ENCODE measurements around the gene PAX8. TPM values are rescaled to one million over a fixed set of nuclear protein-coding genes. Genes with fewer than 3 reads are reported as not detected.
"Not testable (repeated sequence)": the region's sequence is repeated elsewhere in the genome, so short reads cannot be mapped to it uniquely, and the experiment has no call there.

The PAX8 gene
- total RNA-seq, 4 donors from 2014 or later, result 0.91 to 5.2 (median 4.3) TPM

- WGBS, 2 donors, result 80 to 88% methylated on average over 3 of the region's 3 CpGs
- H3K4me3 ChIP-seq (ENCODE audit: low read depth, poor library complexity, severe bottlenecking); DNase-seq (ENCODE audit: low spot score in 2 of 2); intact Hi-C loops (cut with DNase I; ENCODE audit: low total_unique reads): not testable (repeated sequence)
These were observed 32.5 kb upstream of the PAX8 start for GRCh38 chr2:113311191-113311590.

- no peak for DNase-seq (ENCODE audit: low spot score in 2 of 2)
- intact Hi-C loops (cut with DNase I; ENCODE audit: low total_unique reads), result no loop called here
- H3K4me3 ChIP-seq (ENCODE audit: low read depth, poor library complexity, severe bottlenecking), result no peak overlapping the region
- 46 to 66% methylated on average over 6 of the region's 6 CpGs for WGBS, 2 donors
- TF ChIP-seq, protein P1, sequence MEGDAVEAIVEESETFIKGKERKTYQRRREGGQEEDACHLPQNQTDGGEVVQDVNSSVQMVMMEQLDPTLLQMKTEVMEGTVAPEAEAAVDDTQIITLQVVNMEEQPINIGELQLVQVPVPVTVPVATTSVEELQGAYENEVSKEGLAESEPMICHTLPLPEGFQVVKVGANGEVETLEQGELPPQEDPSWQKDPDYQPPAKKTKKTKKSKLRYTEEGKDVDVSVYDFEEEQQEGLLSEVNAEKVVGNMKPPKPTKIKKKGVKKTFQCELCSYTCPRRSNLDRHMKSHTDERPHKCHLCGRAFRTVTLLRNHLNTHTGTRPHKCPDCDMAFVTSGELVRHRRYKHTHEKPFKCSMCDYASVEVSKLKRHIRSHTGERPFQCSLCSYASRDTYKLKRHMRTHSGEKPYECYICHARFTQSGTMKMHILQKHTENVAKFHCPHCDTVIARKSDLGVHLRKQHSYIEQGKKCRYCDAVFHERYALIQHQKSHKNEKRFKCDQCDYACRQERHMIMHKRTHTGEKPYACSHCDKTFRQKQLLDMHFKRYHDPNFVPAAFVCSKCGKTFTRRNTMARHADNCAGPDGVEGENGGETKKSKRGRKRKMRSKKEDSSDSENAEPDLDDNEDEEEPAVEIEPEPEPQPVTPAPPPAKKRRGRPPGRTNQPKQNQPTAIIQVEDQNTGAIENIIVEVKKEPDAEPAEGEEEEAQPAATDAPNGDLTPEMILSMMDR (IDR thresholded peaks at IDR 0.05), result no peak
- TF ChIP-seq POLR2A (IDR thresholded peaks at IDR 0.05), result no peak
These were observed 31.1 kb upstream of the PAX8 start for GRCh38 chr2:113309655-113310387.

- DNase-seq (ENCODE audit: low spot score in 2 of 2); H3K4me3 ChIP-seq (ENCODE audit: low read depth, poor library complexity, severe bottlenecking); intact Hi-C loops (cut with DNase I; ENCODE audit: low total_unique reads): not testable (repeated sequence)
These were observed 30.1 kb upstream of the PAX8 start for GRCh38 chr2:113308784-113309183.

GRCh38 chr2:113306207-113306606 lies 27.5 kb upstream of the PAX8 start:
- intact Hi-C loops (cut with DNase I; ENCODE audit: low total_unique reads); DNase-seq (ENCODE audit: low spot score in 2 of 2); H3K4me3 ChIP-seq (ENCODE audit: low read depth, poor library complexity, severe bottlenecking): not testable (repeated sequence)
- 60 to 64% methylated on average over 2 of the region's 4 CpGs for WGBS, 2 donors

DNA sequence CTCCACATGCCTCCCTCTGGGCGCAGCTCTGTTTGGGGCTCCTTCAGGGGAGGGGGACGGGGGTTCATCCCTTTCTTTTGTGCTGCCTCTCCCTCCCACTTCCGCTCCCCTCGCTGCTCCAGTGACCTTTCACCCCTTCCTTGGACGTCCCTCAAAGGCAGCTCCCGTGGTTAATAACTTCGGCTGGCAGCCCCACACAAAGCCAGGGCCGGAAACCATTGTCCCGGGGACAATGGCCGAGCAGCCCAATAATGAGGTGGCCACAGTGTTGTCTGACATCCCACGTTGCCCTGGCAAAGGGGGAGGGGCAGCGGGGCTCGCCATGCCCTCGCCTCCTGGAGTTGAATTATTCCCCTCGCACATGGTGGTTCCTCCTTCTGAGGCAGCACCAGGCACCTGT lies 27.0 kb upstream of the PAX8 start:
- WGBS, 2 donors, result 68 to 74% methylated on average over 15 of the region's 15 CpGs
- intact Hi-C loops (cut with DNase I; ENCODE audit: low total_unique reads); H3K4me3 ChIP-seq (ENCODE audit: low read depth, poor library complexity, severe bottlenecking); DNase-seq (ENCODE audit: low spot score in 2 of 2): not testable (repeated sequence)

DNA sequence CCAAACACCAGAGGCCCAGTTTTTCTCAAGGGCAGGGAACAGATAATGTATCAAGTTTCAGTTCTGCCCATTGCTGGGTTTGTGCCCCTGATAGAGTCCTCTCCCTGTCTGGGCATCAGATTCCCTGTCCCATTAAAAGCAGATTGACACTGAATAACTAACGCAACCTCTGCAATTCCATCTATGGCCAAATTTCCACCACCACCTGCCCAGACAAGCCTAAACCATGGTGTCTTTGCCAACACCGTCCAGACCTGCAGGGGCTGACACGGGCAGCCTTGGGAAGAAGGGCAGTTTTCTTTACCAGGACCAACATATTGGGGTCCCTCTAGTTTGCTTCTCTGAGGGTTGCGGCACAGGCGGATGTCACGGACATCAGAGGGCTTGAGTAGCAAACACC lies 26.4 kb upstream of the PAX8 start:
- 75 to 84% methylated on average over 6 of the region's 6 CpGs for WGBS, 2 donors
- DNase-seq (ENCODE audit: low spot score in 2 of 2), result no peak
- intact Hi-C loops (cut with DNase I; ENCODE audit: low total_unique reads), result no loop called here
- TF ChIP-seq, protein P1 (IDR thresholded peaks at IDR 0.05), result no peak
- TF ChIP-seq POLR2A (IDR thresholded peaks at IDR 0.05), result no peak
- no peak overlapping the region for H3K4me3 ChIP-seq (ENCODE audit: low read depth, poor library complexity, severe bottlenecking)

- no peak for DNase-seq (ENCODE audit: low spot score in 2 of 2)
- 79 to 84% methylated on average over 6 of the region's 6 CpGs for WGBS, 2 donors
- TF ChIP-seq POLR2A (IDR thresholded peaks at IDR 0.05), result no peak
- TF ChIP-seq, protein P1 (IDR thresholded peaks at IDR 0.05), result no peak
- no peak overlapping the region for H3K4me3 ChIP-seq (ENCODE audit: low read depth, poor library complexity, severe bottlenecking)
- intact Hi-C loops (cut with DNase I; ENCODE audit: low total_unique reads), result no loop called here
These were observed 26.0 kb upstream of the PAX8 start for GRCh38 chr2:113304702-113305101.

DNA sequence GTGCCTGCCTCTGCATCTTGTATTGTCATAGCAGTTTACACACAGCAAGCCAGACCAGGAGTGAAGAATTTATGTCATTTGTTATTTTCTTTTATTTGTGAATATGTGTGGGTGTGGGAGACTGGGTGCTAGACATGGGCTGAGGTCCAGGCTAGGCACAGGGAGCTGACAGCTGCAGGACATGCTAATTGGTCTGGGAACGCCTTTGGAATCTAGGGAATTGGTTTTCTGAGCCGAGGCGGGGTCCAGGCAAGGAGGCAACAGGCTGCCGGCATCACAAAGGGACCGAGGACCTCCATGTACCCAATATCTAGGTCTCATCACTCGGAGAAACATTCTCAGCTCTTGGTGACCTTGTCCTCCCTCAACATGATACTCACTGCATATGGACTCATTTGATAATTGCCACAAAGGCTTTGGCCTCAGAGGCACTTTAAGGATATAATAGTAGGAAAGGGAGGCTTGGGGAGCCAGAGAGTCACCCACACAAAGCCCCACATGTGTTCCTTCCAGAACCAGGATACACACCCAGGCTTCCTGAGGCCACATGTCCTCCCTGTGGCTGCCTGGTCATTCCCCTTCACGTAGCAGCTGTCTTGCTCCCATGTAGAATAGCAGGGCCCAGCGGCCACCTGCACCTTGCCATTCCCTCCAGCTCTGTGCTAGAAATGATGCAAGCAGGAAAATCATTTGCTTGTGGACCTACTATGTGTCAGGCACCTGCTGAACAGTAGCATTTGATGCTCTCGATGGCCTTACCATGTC lies 23.7 kb upstream of the PAX8 start:
- WGBS, 2 donors, result 84 to 93% methylated on average over 9 of the region's 9 CpGs
- DNase-seq (ENCODE audit: low spot score in 2 of 2); intact Hi-C loops (cut with DNase I; ENCODE audit: low total_unique reads); H3K4me3 ChIP-seq (ENCODE audit: low read depth, poor library complexity, severe bottlenecking): not testable (repeated sequence)

Measured in lower leg skin (tissue), 4 donors.